GM23338 (cell line): Measurements from ENCODE around the gene TBX19. TPM values are rescaled to one million over a fixed set of nuclear protein-coding genes. Genes with fewer than 3 reads are reported as not detected.

Source experiments
- ATAC-seq: fragments of 200-7000 bp; cut with Tn5 transposase; 3 replicates; pipeline ENCODE4 v1.9.1; 2020
- DNase-seq: peaks from one replicate; pipeline ENCODE4 v3.0.0-alpha.2; 2015; ENCODE audit warnings: low spot score
- H2AFZ ChIP-seq: fragments of 200-600 bp; sonication (generic); 2 replicates; pipeline ENCODE4 v1.8.0; 2016; ENCODE audit warnings: antibody characterized with exemption, mild to moderate bottlenecking, moderate library complexity
- H3F3A ChIP-seq: fragments of 200-600 bp; sonication (generic); replicated peaks from 2 replicates; pipeline ENCODE4 v1.8.0; 2017; ENCODE audit warnings: antibody characterized with exemption, mixed run types, low read depth
- H3K27ac ChIP-seq: fragments of 200-600 bp; sonication (generic); 2 replicates; pipeline ENCODE4 v1.6.1; 2016; ENCODE audit warnings: low read depth
- H3K27me3 ChIP-seq: fragments of 200-600 bp; sonication (generic); 2 replicates; pipeline ENCODE4 v1.8.0; 2016; ENCODE audit warnings: mild to moderate bottlenecking, mixed run types, moderate library complexity; ENCODE audit not compliant: insufficient read depth
- H3K36me3 ChIP-seq: fragments of 200-600 bp; sonication (generic); 2 replicates; pipeline ENCODE4 v1.8.0; 2016; ENCODE audit warnings: mild to moderate bottlenecking; ENCODE audit not compliant: insufficient read depth
- H3K4me1 ChIP-seq: fragments of 200-600 bp; sonication (generic); 2 replicates; pipeline ENCODE4 v1.8.0; 2016; ENCODE audit warnings: mild to moderate bottlenecking, moderate library complexity; ENCODE audit not compliant: insufficient read depth
- H3K4me2 ChIP-seq: fragments of 200-600 bp; sonication (generic); 2 replicates; pipeline ENCODE4 v1.7.1; 2017; ENCODE audit warnings: mixed run types
- H3K4me3 ChIP-seq: fragments of 200-600 bp; sonication (generic); 2 replicates; pipeline ENCODE4 v1.6.1; 2016; ENCODE audit warnings: mixed run types
- H3K79me2 ChIP-seq: fragments of 200-600 bp; sonication (generic); replicated peaks from 2 replicates; pipeline ENCODE4 v1.8.0; 2017; ENCODE audit warnings: mild to moderate bottlenecking; ENCODE audit not compliant: insufficient read depth
- H3K9me2 ChIP-seq: fragments of 200-600 bp; sonication (generic); 2 replicates; pipeline ENCODE4 v1.8.0; 2017; ENCODE audit not compliant: insufficient read depth
- H4K20me1 ChIP-seq: fragments of 200-600 bp; sonication (generic); replicated peaks from 2 replicates; pipeline ENCODE4 v1.8.0; 2017; ENCODE audit warnings: mild to moderate bottlenecking; ENCODE audit not compliant: insufficient read depth
- H3K27ac Mint-ChIP-seq: 2 replicates; pipeline ENCODE4 v1.8.0; 2020; ENCODE audit warnings: inconsistent platforms, mild to moderate bottlenecking, moderate library complexity, mixed read lengths
- H3K27me3 Mint-ChIP-seq: 3 replicates; pipeline ENCODE4 v1.8.0; 2022; ENCODE audit warnings: low read depth, mild to moderate bottlenecking, moderate library complexity, mixed read lengths, inconsistent platforms; ENCODE audit not compliant: insufficient read depth, poor library complexity
- H3K36me3 Mint-ChIP-seq: 3 replicates; pipeline ENCODE4 v1.8.0; 2021; ENCODE audit warnings: low read depth, mild to moderate bottlenecking, inconsistent platforms, moderate library complexity, mixed read lengths
- H3K4me1 Mint-ChIP-seq: 3 replicates; pipeline ENCODE4 v1.8.0; 2020; ENCODE audit warnings: mild to moderate bottlenecking, inconsistent platforms, mixed read lengths
- H3K4me3 Mint-ChIP-seq: 3 replicates; pipeline ENCODE4 v1.8.0; 2021; ENCODE audit warnings: moderate library complexity, mild to moderate bottlenecking, inconsistent platforms, mixed read lengths
- H3K9me3 Mint-ChIP-seq: 3 replicates; pipeline ENCODE4 v1.8.0; 2020; ENCODE audit warnings: moderate library complexity, mild to moderate bottlenecking, inconsistent platforms, mixed read lengths
- CREB1 ChIP-seq: fragments of 250-450 bp; sonication (Bioruptor Pico); IDR thresholded peaks from 2 replicates; pipeline ENCODE4 v1.5.0; 2020; ENCODE audit warnings: low read depth, mild to moderate bottlenecking, moderate library complexity
- EZH2 ChIP-seq: fragments of 200-600 bp; sonication (generic); IDR thresholded peaks from one replicate; pipeline ENCODE4 v1.8.0; 2017; ENCODE audit warnings: antibody characterized with exemption, mild to moderate bottlenecking, low read depth; ENCODE audit not compliant: unreplicated experiment
- EZH2phosphoT487 ChIP-seq: fragments of 200-600 bp; sonication (generic); IDR thresholded peaks from one replicate; pipeline ENCODE4 v1.8.1; 2018; ENCODE audit warnings: antibody characterized with exemption; ENCODE audit not compliant: unreplicated experiment
- JUNB ChIP-seq: IDR thresholded peaks from one replicate; pipeline ENCODE4 v1.6.1; 2016; ENCODE audit warnings: antibody characterized with exemption; ENCODE audit not compliant: unreplicated experiment
- NANOG ChIP-seq: IDR thresholded peaks from 2 replicates; pipeline ENCODE4 v1.6.1; 2016; ENCODE audit warnings: antibody characterized with exemption, borderline replicate concordance
- POLR2AphosphoS5 ChIP-seq: IDR thresholded peaks from 2 replicates; pipeline ENCODE4 v1.6.1; 2016; ENCODE audit warnings: antibody characterized with exemption, low read depth
- STAT1 ChIP-seq: IDR thresholded peaks from one replicate; pipeline ENCODE4 v1.6.1; 2016; ENCODE audit warnings: antibody characterized with exemption; ENCODE audit not compliant: unreplicated experiment
- ZNF114 ChIP-seq: fragments of 250-450 bp; sonication (Bioruptor Pico); IDR thresholded peaks from 2 replicates; pipeline ENCODE4 v1.5.0; 2020; ENCODE audit warnings: mild to moderate bottlenecking, moderate library complexity
- ZNF331 ChIP-seq: fragments of 250-450 bp; sonication (Bioruptor Pico); IDR thresholded peaks from 2 replicates; pipeline ENCODE4 v1.5.0; 2020; ENCODE audit warnings: low read depth, mild to moderate bottlenecking, moderate library complexity
- long read RNA-seq: library from polyadenylated mRNA; unstranded; transcript quantifications from one replicate; pipeline ENCODE4 v2.0.0, GENCODE V29; 2020; ENCODE audit not compliant: unreplicated experiment
- polyA plus RNA-seq: library from polyadenylated mRNA; unstranded; fragments of >200 nt; fragmentation: Nextera tagmentation; extraction: Ambion mirVana; gene quantifications from 2 replicates; pipeline ENCODE4 v1.2.1, GENCODE V29; 2016
- total RNA-seq: library from RNA; depleted of rRNA; stranded (reverse); fragments of >200 nt; shearing (Covaris generic); gene quantifications from 2 replicates; pipeline ENCODE4 v1.2.3, GENCODE V29; 2014; rRNA removed
- TF ChIP-seq, protein P1 (sequence below): fragments of 250-450 bp; sonication (Bioruptor Pico); IDR thresholded peaks from 2 replicates; pipeline ENCODE4 v1.5.0; 2020; ENCODE audit warnings: mild to moderate bottlenecking, moderate library complexity
- TF ChIP-seq, protein P2 (sequence below): IDR thresholded peaks from one replicate; pipeline ENCODE4 v1.6.1; 2018; ENCODE audit warnings: antibody characterized with exemption; ENCODE audit not compliant: unreplicated experiment
- TF ChIP-seq, protein P3 (sequence below), 2 experiments: fragments of 200-600 bp in 1 of 2; sonication (generic) in 1 of 2; conservative IDR thresholded peaks; 2 replicates each; pipeline versions ENCODE4 v1.5.1 to v1.6.1; 2016 to 2017; ENCODE audit warnings: antibody characterized with exemption in 2 of 2, low read depth in 2 of 2, mild to moderate bottlenecking in 2 of 2, moderate library complexity in 1 of 2
- TF ChIP-seq, protein P4 (sequence below): IDR thresholded peaks from 2 replicates; pipeline ENCODE4 v1.6.1; 2016; ENCODE audit warnings: antibody characterized with exemption

Gene TBX19
- 0.82 and 1.1 TPM in 2 replicates for total RNA-seq
- 0.76 and 0.85 TPM in 2 replicates for polyA plus RNA-seq
- long read RNA-seq, result 0 reads

GRCh38 chr1:168280296-168280927 is at the start of gene TBX19:
TSS of gene TBX19 (plus strand) at chr1:168280877. CDS start at chr1:168281091, 214 bp downstream.
- no peaks in the 10 kb centered on the region for H3K9me3 Mint-ChIP-seq
- Histone ChIP-seq H3K27ac (no peak within 1 kb of the TSS), H2AFZ (no peak within 1 kb of the TSS), H3K4me1 (peaks cover 18% of the 10 kb centered on the region), H3K79me2 (no peaks in the 10 kb centered on the region), H3K4me3 (no peak within 1 kb of the TSS), H3K27me3 (no peaks in the 10 kb centered on the region), H3F3A (no peaks in the 10 kb centered on the region), H3K9me2 (no peaks in the 10 kb centered on the region), H3K36me3 (no peaks in the 10 kb centered on the region), H3K4me2 (no peak within 1 kb of the TSS), H4K20me1 (no peaks in the 10 kb centered on the region)
- peaks cover 3% of the 10 kb centered on the region for H3K27me3 Mint-ChIP-seq
- H3K4me3 Mint-ChIP-seq, result no peak within 1 kb of the TSS
- TF ChIP-seq EZH2 (no peak), ZNF331 (no peak), NANOG (no peak), ZNF114 (CRISPR knock-in tag) (no peak), EZH2phosphoT487 (no peak), STAT1 (no peak), JUNB (no peak), CREB1 (no peak), POLR2AphosphoS5 (no peak)
- TF ChIP-seq, protein P1, sequence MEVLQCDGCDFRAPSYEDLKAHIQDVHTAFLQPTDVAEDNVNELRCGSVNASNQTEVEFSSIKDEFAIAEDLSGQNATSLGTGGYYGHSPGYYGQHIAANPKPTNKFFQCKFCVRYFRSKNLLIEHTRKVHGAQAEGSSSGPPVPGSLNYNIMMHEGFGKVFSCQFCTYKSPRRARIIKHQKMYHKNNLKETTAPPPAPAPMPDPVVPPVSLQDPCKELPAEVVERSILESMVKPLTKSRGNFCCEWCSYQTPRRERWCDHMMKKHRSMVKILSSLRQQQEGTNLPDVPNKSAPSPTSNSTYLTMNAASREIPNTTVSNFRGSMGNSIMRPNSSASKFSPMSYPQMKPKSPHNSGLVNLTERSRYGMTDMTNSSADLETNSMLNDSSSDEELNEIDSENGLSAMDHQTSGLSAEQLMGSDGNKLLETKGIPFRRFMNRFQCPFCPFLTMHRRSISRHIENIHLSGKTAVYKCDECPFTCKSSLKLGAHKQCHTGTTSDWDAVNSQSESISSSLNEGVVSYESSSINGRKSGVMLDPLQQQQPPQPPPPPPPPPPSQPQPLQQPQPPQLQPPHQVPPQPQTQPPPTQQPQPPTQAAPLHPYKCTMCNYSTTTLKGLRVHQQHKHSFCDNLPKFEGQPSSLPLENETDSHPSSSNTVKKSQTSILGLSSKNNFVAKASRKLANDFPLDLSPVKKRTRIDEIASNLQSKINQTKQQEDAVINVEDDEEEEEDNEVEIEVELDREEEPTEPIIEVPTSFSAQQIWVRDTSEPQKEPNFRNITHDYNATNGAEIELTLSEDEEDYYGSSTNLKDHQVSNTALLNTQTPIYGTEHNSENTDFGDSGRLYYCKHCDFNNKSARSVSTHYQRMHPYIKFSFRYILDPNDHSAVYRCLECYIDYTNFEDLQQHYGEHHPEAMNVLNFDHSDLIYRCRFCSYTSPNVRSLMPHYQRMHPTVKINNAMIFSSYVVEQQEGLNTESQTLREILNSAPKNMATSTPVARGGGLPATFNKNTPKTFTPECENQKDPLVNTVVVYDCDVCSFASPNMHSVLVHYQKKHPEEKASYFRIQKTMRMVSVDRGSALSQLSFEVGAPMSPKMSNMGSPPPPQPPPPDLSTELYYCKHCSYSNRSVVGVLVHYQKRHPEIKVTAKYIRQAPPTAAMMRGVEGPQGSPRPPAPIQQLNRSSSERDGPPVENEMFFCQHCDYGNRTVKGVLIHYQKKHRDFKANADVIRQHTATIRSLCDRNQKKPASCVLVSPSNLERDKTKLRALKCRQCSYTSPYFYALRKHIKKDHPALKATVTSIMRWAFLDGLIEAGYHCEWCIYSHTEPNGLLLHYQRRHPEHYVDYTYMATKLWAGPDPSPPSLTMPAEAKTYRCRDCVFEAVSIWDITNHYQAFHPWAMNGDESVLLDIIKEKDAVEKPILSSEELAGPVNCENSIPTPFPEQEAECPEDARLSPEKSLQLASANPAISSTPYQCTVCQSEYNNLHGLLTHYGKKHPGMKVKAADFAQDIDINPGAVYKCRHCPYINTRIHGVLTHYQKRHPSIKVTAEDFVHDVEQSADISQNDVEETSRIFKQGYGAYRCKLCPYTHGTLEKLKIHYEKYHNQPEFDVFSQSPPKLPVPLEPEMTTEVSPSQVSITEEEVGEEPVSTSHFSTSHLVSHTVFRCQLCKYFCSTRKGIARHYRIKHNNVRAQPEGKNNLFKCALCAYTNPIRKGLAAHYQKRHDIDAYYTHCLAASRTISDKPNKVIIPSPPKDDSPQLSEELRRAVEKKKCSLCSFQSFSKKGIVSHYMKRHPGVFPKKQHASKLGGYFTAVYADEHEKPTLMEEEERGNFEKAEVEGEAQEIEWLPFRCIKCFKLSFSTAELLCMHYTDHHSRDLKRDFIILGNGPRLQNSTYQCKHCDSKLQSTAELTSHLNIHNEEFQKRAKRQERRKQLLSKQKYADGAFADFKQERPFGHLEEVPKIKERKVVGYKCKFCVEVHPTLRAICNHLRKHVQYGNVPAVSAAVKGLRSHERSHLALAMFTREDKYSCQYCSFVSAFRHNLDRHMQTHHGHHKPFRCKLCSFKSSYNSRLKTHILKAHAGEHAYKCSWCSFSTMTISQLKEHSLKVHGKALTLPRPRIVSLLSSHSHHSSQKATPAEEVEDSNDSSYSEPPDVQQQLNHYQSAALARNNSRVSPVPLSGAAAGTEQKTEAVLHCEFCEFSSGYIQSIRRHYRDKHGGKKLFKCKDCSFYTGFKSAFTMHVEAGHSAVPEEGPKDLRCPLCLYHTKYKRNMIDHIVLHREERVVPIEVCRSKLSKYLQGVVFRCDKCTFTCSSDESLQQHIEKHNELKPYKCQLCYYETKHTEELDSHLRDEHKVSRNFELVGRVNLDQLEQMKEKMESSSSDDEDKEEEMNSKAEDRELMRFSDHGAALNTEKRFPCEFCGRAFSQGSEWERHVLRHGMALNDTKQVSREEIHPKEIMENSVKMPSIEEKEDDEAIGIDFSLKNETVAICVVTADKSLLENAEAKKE (CRISPR knock-in tag), result no peak
- TF ChIP-seq, protein P2, sequence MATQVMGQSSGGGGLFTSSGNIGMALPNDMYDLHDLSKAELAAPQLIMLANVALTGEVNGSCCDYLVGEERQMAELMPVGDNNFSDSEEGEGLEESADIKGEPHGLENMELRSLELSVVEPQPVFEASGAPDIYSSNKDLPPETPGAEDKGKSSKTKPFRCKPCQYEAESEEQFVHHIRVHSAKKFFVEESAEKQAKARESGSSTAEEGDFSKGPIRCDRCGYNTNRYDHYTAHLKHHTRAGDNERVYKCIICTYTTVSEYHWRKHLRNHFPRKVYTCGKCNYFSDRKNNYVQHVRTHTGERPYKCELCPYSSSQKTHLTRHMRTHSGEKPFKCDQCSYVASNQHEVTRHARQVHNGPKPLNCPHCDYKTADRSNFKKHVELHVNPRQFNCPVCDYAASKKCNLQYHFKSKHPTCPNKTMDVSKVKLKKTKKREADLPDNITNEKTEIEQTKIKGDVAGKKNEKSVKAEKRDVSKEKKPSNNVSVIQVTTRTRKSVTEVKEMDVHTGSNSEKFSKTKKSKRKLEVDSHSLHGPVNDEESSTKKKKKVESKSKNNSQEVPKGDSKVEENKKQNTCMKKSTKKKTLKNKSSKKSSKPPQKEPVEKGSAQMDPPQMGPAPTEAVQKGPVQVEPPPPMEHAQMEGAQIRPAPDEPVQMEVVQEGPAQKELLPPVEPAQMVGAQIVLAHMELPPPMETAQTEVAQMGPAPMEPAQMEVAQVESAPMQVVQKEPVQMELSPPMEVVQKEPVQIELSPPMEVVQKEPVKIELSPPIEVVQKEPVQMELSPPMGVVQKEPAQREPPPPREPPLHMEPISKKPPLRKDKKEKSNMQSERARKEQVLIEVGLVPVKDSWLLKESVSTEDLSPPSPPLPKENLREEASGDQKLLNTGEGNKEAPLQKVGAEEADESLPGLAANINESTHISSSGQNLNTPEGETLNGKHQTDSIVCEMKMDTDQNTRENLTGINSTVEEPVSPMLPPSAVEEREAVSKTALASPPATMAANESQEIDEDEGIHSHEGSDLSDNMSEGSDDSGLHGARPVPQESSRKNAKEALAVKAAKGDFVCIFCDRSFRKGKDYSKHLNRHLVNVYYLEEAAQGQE, result no peak
- TF ChIP-seq, protein P3, sequence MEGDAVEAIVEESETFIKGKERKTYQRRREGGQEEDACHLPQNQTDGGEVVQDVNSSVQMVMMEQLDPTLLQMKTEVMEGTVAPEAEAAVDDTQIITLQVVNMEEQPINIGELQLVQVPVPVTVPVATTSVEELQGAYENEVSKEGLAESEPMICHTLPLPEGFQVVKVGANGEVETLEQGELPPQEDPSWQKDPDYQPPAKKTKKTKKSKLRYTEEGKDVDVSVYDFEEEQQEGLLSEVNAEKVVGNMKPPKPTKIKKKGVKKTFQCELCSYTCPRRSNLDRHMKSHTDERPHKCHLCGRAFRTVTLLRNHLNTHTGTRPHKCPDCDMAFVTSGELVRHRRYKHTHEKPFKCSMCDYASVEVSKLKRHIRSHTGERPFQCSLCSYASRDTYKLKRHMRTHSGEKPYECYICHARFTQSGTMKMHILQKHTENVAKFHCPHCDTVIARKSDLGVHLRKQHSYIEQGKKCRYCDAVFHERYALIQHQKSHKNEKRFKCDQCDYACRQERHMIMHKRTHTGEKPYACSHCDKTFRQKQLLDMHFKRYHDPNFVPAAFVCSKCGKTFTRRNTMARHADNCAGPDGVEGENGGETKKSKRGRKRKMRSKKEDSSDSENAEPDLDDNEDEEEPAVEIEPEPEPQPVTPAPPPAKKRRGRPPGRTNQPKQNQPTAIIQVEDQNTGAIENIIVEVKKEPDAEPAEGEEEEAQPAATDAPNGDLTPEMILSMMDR (conservative IDR thresholded peaks at IDR 0.05; ENCODE audit: low read depth in 2 of 2), result no peak
- TF ChIP-seq, protein P4, sequence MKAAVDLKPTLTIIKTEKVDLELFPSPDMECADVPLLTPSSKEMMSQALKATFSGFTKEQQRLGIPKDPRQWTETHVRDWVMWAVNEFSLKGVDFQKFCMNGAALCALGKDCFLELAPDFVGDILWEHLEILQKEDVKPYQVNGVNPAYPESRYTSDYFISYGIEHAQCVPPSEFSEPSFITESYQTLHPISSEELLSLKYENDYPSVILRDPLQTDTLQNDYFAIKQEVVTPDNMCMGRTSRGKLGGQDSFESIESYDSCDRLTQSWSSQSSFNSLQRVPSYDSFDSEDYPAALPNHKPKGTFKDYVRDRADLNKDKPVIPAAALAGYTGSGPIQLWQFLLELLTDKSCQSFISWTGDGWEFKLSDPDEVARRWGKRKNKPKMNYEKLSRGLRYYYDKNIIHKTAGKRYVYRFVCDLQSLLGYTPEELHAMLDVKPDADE, result no peak
- H3K36me3 Mint-ChIP-seq, result no peaks in the 10 kb centered on the region
- DNase-seq (no peak), ATAC-seq (no peak)
- H3K27ac Mint-ChIP-seq, result no peak within 1 kb of the TSS
- H3K4me1 Mint-ChIP-seq, result peaks cover 16% of the 10 kb centered on the region
